H9 (cell line): Measurements from ENCODE around the gene HTRA1. TPM values are rescaled to one million over a fixed set of nuclear protein-coding genes. Genes with fewer than 3 reads are reported as not detected.

ENCODE experiments used
- DNase-seq: peaks from one replicate; pipeline ENCODE4 v3.0.0-alpha.2; 2017
- H2AFZ ChIP-seq: one replicate; pipeline ENCODE4 v1.6.1; 2013; ENCODE audit warnings: mild to moderate bottlenecking, low read length, control low read depth, moderate library complexity
- H2AK5ac ChIP-seq: 2 replicates; pipeline ENCODE4 v1.6.1; 2013; ENCODE audit warnings: low read length, control low read depth, mixed read lengths; ENCODE audit not compliant: insufficient read length
- H2BK120ac ChIP-seq: one replicate; pipeline ENCODE4 v1.6.1; 2013; ENCODE audit warnings: low read depth, mild to moderate bottlenecking, low read length, control low read depth, inconsistent platforms; ENCODE audit not compliant: poor library complexity, severe bottlenecking
- H2BK12ac ChIP-seq: 2 replicates; pipeline ENCODE4 v1.6.1; 2013; ENCODE audit warnings: low read length, control low read depth, mixed read lengths, low read depth; ENCODE audit not compliant: insufficient read length
- H2BK15ac ChIP-seq: 2 replicates; pipeline ENCODE4 v1.6.1; 2013; ENCODE audit warnings: low read depth, low read length, control low read depth
- H2BK20ac ChIP-seq: one replicate; pipeline ENCODE4 v1.6.1; 2013; ENCODE audit warnings: low read depth, mild to moderate bottlenecking, low read length, control low read depth, inconsistent platforms; ENCODE audit not compliant: poor library complexity, severe bottlenecking
- H2BK5ac ChIP-seq: 2 replicates; pipeline ENCODE4 v1.6.1; 2013; ENCODE audit warnings: low read length, control low read depth, mixed read lengths; ENCODE audit not compliant: insufficient read length
- H3K14ac ChIP-seq: 2 replicates; pipeline ENCODE4 v1.6.1; 2013; ENCODE audit warnings: low read length, control low read depth; ENCODE audit not compliant: insufficient read depth
- H3K18ac ChIP-seq: 2 replicates; pipeline ENCODE4 v1.6.1; 2013; ENCODE audit warnings: low read depth, mild to moderate bottlenecking, mixed read lengths, low read length, control low read depth; ENCODE audit not compliant: insufficient read length
- H3K23ac ChIP-seq: 2 replicates; pipeline ENCODE4 v1.6.1; 2013; ENCODE audit warnings: low read length, control low read depth, mixed read lengths, low read depth; ENCODE audit not compliant: insufficient read length
- H3K23me2 ChIP-seq: 2 replicates; pipeline ENCODE4 v1.6.1; 2013; ENCODE audit warnings: low read depth, mild to moderate bottlenecking, mixed read lengths, low read length, control low read depth; ENCODE audit not compliant: insufficient read length, poor library complexity, severe bottlenecking
- H3K27ac ChIP-seq: 2 replicates; pipeline ENCODE4 v1.5.1; 2013; ENCODE audit warnings: low read length, control low read depth, mixed read lengths, low read depth; ENCODE audit not compliant: insufficient read length
- H3K27me3 ChIP-seq: 2 replicates; pipeline ENCODE4 v1.6.1; 2013; ENCODE audit warnings: low read length, control low read depth, inconsistent platforms; ENCODE audit not compliant: insufficient read depth
- H3K4ac ChIP-seq: 2 replicates; pipeline ENCODE4 v1.6.1; 2013; ENCODE audit warnings: low read depth, mild to moderate bottlenecking, control low read depth, inconsistent platforms, low read length, moderate library complexity
- H3K4me1 ChIP-seq: 2 replicates; pipeline ENCODE4 v1.6.1; 2013; ENCODE audit warnings: low read length, control low read depth, inconsistent platforms; ENCODE audit not compliant: insufficient read depth
- H3K4me2 ChIP-seq: 2 replicates; pipeline ENCODE4 v1.6.1; 2013; ENCODE audit warnings: low read length, control low read depth, mixed read lengths; ENCODE audit not compliant: insufficient read length, insufficient read depth
- H3K56ac ChIP-seq: 2 replicates; pipeline ENCODE4 v1.6.1; 2013; ENCODE audit warnings: low read depth, mild to moderate bottlenecking, mixed read lengths, low read length, control low read depth; ENCODE audit not compliant: insufficient read length
- H3K79me1 ChIP-seq: 2 replicates; pipeline ENCODE4 v1.6.1; 2013; ENCODE audit warnings: low read depth, mild to moderate bottlenecking, moderate library complexity, low read length, control low read depth, inconsistent platforms; ENCODE audit not compliant: insufficient read depth, poor library complexity, severe bottlenecking
- H3K79me2 ChIP-seq: 2 replicates; pipeline ENCODE4 v1.6.1; 2013; ENCODE audit warnings: low read length, control low read depth, inconsistent platforms; ENCODE audit not compliant: insufficient read depth
- H3K9ac ChIP-seq: 2 replicates; pipeline ENCODE4 v1.6.1; 2013; ENCODE audit warnings: low read length, control low read depth, mixed read lengths; ENCODE audit not compliant: insufficient read length; ENCODE audit errors: extremely low read depth
- H3K9me3 ChIP-seq: one replicate; pipeline ENCODE4 v1.6.1; 2013; ENCODE audit warnings: low read depth, low read length, inconsistent platforms; ENCODE audit not compliant: control insufficient read depth
- H3T11ph ChIP-seq: one replicate; pipeline ENCODE4 v1.6.1; 2013; ENCODE audit warnings: mild to moderate bottlenecking, low read length, control low read depth, inconsistent platforms
- H4K20me1 ChIP-seq: one replicate; pipeline ENCODE4 v1.6.1; 2013; ENCODE audit not compliant: control insufficient read depth, insufficient read length, insufficient read depth
- H4K5ac ChIP-seq: 2 replicates; pipeline ENCODE4 v1.6.1; 2013; ENCODE audit warnings: low read depth, mild to moderate bottlenecking, mixed read lengths, low read length, control low read depth; ENCODE audit not compliant: insufficient read length
- H4K8ac ChIP-seq: replicated peaks from 2 replicates; pipeline ENCODE4 v1.6.1; 2013; ENCODE audit warnings: low read length, control low read depth, mixed read lengths, low read depth; ENCODE audit not compliant: insufficient read length
- H4K91ac ChIP-seq: 2 replicates; pipeline ENCODE4 v1.6.1; 2013; ENCODE audit warnings: low read depth, mild to moderate bottlenecking, moderate library complexity, mixed read lengths, low read length, control low read depth; ENCODE audit not compliant: insufficient read length
- H3K27ac Mint-ChIP-seq, 3 experiments: 2 replicates in 2 of 3; 3 replicates in 1 of 3; pipeline ENCODE4 v1.8.0; 2020 to 2021; ENCODE audit warnings: mixed read lengths in 3 of 3, mild to moderate bottlenecking in 1 of 3, moderate library complexity in 1 of 3
- H3K27me3 Mint-ChIP-seq: 2 replicates; pipeline ENCODE4 v1.8.0; 2021; ENCODE audit warnings: low read depth, mild to moderate bottlenecking, moderate library complexity, mixed read lengths
- H3K36me3 Mint-ChIP-seq, 3 experiments: 2 replicates in 2 of 3; 3 replicates in 1 of 3; pipeline ENCODE4 v1.8.0; 2020 to 2021; ENCODE audit warnings: low read depth in 3 of 3, mixed read lengths in 3 of 3; ENCODE audit not compliant: insufficient read depth in 1 of 3
- H3K4me1 Mint-ChIP-seq, 2 experiments: 2 replicates each; pipeline ENCODE4 v1.8.0; 2020; ENCODE audit warnings: mixed read lengths in 2 of 2
- H3K4me3 Mint-ChIP-seq, 2 experiments: 2 replicates in 1 of 2; 3 replicates in 1 of 2; pipeline ENCODE4 v1.8.0; 2020 to 2021; ENCODE audit warnings: mild to moderate bottlenecking in 2 of 2, mixed read lengths in 2 of 2, moderate library complexity in 1 of 2
- H3K9me3 Mint-ChIP-seq, 2 experiments: 2 replicates in 1 of 2; 3 replicates in 1 of 2; pipeline ENCODE4 v1.8.0; 2020; ENCODE audit warnings: mild to moderate bottlenecking in 2 of 2, mixed read lengths in 2 of 2, moderate library complexity in 1 of 2
- CTCF ChIP-seq: fragments of 200-600 bp; sonication (generic); conservative IDR thresholded peaks from 3 replicates; pipeline ENCODE4 v1.8.0; 2021; ENCODE audit warnings: antibody characterized with exemption, mild to moderate bottlenecking
- total RNA-seq: library from RNA; stranded (reverse); gene quantifications from 2 replicates; pipeline ENCODE4 v1.2.1, GENCODE V29; 2021

HTRA1 gene
- total RNA-seq, 1 experiment from 2014 or later = 11.1 TPM

- no peak for TF ChIP-seq CTCF
- Histone ChIP-seq H4K20me1 (no peaks in the 10 kb centered on the region), H2BK15ac (no peak overlapping the region), H3K56ac (no peak overlapping the region), H2BK20ac (no peak overlapping the region), H3K4me1 (peaks cover 2% of the 10 kb centered on the region; the same call in 1 of the 2 replicates), H3T11ph (no peak overlapping the region), H3K27ac (no peak overlapping the region), H3K18ac (no peak overlapping the region), H2BK12ac (no peak overlapping the region), H3K9ac (no peak overlapping the region), H2BK120ac (no peak overlapping the region), H3K4ac (no peak overlapping the region), H3K23ac (no peak overlapping the region), H3K27me3 (no peaks in the 10 kb centered on the region), H2AK5ac (no peak overlapping the region), H2BK5ac (no peak overlapping the region), H3K79me1 (no peaks in the 10 kb centered on the region), H4K8ac (no peak overlapping the region), H3K9me3 (no peaks in the 10 kb centered on the region), H3K4me2 (no peak overlapping the region), H2AFZ (no peak overlapping the region), H3K79me2 (no peaks in the 10 kb centered on the region), H3K23me2 (no peaks in the 10 kb centered on the region), H3K14ac (no peak overlapping the region), H4K91ac (no peak overlapping the region), H4K5ac (no peak overlapping the region)
- no peak for DNase-seq
- Mint-ChIP-seq H3K4me1 (peaks cover 8 to 12% of the 10 kb centered on the region in 2 experiments; a peak in 3 of 4 replicates), H3K4me3 (no peak overlapping the region), H3K27me3 (no peaks in the 10 kb centered on the region), H3K9me3 (no peaks in the 10 kb centered on the region), H3K27ac (no peak overlapping the region), H3K36me3 (peaks cover 3 to 33% (median 10%) of the 10 kb centered on the region in 3 experiments; a peak in 6 of 7 replicates)
These were observed 39.6 kb upstream of the HTRA1 start for GRCh38 chr10:122421742-122422141.
